Colonic mucosa (tissue), 4 donors: Measurements from ENCODE around the gene TGM2. TPM values are rescaled to one million over a fixed set of nuclear protein-coding genes. Genes with fewer than 3 reads are reported as not detected.

Source experiments
- DNase-seq: peaks from one replicate; pipeline ENCODE4 v3.0.0-alpha.2; 2020
- H3K27ac ChIP-seq: fragments of 200-600 bp; one replicate; pipeline ENCODE4 v1.8.0; 2021
- H3K27me3 ChIP-seq: fragments of 200-600 bp; one replicate; pipeline ENCODE4 v1.8.0; 2021
- H3K36me3 ChIP-seq: fragments of 200-600 bp; one replicate; pipeline ENCODE4 v1.8.0; 2021
- H3K4me1 ChIP-seq: fragments of 200-600 bp; one replicate; pipeline ENCODE4 v1.8.0; 2021; ENCODE audit warnings: mild to moderate bottlenecking
- H3K4me3 ChIP-seq: fragments of 200-600 bp; one replicate; pipeline ENCODE4 v1.8.0; 2021
- H3K9ac ChIP-seq, 2 donors: one replicate each; pipeline ENCODE4 v1.7.0; 2013; ENCODE audit warnings: control low read depth in 2 of 2, low read depth in 2 of 2, low read length in 2 of 2
- H3K9me3 ChIP-seq: fragments of 200-600 bp; one replicate; pipeline ENCODE4 v1.8.0; 2021
- intact Hi-C: fragments of 100-400 bp; cut with DNase I; formaldehyde crosslinking; loops from one replicate; pipeline ENCODE4 v1.14.1; 2022
- total RNA-seq, 2 donors: library from RNA; stranded (reverse); fragmentation: NEBNext Ultra II Directional in 1 of 2; extraction: Animal tissue kit (Norgen Biotek cat#: 25700) in 1 of 2; gene quantifications; one replicate each; pipeline ENCODE4 v1.2.1, GENCODE V29; 2021
- TF ChIP-seq, protein P1 (sequence below): fragments of 200-600 bp; IDR thresholded peaks from one replicate; pipeline ENCODE4 v1.8.0; 2022; ENCODE audit warnings: antibody characterized with exemption, mild to moderate bottlenecking
- donor health status: healthy.
- donor health status: DM: no; HTN: no; CAD: no.
- donor health status: DM: no; HTN: no; CAD: no.

TGM2 gene
- total RNA-seq, 2 donors from 2014 or later, result 14.5 to 32.8 TPM

DNA sequence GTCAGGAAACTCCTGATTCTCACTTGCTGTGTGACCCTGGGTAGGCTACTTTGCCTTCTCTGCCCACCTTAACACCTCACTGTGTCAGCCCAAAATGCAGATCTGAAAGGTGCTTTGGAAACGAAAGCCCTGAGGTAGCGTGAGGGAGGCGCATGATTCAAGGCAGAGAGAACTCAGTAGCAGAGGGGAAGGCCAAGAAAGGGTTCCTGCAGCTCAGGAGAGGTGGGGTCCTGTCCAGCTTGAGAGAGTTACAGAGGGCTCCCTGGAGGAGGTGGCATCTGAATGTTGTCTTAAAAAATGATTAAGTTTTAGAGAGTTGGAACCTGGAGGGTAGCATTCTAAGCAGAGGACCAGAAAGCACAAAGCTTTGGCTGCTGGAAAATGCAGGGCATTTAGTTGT, 13.6 kb downstream of the TGM2 start:
- Histone ChIP-seq H3K36me3 (no peaks in the 10 kb centered on the region), H3K9me3 (no peaks in the 10 kb centered on the region), H3K4me3 (no peak overlapping the region), H3K9ac (peak overlapping the region in 1 of 2 donors; percentile 30), H3K27me3 (no peaks in the 10 kb centered on the region), H3K4me1 (peaks cover 12% of the 10 kb centered on the region), H3K27ac (no peak overlapping the region)
- DNase-seq, result no peak
- intact Hi-C loops, result no loop called here
- TF ChIP-seq, protein P1, sequence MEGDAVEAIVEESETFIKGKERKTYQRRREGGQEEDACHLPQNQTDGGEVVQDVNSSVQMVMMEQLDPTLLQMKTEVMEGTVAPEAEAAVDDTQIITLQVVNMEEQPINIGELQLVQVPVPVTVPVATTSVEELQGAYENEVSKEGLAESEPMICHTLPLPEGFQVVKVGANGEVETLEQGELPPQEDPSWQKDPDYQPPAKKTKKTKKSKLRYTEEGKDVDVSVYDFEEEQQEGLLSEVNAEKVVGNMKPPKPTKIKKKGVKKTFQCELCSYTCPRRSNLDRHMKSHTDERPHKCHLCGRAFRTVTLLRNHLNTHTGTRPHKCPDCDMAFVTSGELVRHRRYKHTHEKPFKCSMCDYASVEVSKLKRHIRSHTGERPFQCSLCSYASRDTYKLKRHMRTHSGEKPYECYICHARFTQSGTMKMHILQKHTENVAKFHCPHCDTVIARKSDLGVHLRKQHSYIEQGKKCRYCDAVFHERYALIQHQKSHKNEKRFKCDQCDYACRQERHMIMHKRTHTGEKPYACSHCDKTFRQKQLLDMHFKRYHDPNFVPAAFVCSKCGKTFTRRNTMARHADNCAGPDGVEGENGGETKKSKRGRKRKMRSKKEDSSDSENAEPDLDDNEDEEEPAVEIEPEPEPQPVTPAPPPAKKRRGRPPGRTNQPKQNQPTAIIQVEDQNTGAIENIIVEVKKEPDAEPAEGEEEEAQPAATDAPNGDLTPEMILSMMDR, result no peak

DNA sequence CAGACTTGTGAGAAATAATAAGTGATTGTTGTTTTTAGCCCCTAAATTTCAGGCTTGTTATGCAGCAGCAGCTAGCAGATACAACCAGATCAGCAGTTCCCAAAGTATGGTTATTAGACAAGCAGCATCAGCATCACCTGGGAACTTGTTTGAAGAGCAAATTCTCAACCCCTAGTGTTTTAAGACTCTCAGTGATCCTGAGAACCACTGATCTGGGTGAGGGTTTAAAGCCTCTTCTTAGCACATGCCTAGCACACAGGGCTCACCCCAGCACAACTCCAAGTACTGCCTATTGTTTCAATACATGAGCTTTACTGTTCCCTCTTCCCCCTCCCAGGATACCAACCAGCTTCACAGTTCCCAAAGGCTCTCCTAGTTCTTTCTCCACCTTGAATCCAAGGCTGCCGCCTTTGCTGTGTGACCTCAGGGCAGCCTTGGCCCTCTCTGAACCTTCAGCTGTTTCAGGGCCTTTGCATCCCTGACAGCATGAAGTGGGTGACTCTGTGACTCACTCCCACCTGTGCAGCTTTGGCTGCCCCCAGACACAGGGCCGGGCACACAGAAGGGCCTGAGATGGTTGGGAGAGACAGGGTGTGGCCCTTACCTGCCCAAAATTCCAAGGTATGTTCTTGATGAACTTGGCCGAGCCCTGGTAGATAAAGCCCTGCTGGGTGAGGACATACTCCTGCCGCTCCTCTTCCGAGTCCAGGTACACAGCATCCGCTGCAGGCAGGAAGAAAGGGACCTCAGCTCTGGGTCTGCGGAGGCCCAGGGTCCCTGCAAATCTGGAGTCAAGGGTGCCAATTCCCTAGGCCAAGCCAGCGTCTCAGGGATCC, 14.5 kb downstream of the TGM2 start:
- Histone ChIP-seq H3K27ac (no peak overlapping the region), H3K4me3 (no peak overlapping the region), H3K36me3 (no peaks in the 10 kb centered on the region), H3K9me3 (no peaks in the 10 kb centered on the region), H3K27me3 (no peaks in the 10 kb centered on the region), H3K9ac (no peak overlapping the region), H3K4me1 (peaks cover 12% of the 10 kb centered on the region)
- TF ChIP-seq, protein P1, result no peak
- intact Hi-C loops, result no loop called here
- no peak for DNase-seq

DNA sequence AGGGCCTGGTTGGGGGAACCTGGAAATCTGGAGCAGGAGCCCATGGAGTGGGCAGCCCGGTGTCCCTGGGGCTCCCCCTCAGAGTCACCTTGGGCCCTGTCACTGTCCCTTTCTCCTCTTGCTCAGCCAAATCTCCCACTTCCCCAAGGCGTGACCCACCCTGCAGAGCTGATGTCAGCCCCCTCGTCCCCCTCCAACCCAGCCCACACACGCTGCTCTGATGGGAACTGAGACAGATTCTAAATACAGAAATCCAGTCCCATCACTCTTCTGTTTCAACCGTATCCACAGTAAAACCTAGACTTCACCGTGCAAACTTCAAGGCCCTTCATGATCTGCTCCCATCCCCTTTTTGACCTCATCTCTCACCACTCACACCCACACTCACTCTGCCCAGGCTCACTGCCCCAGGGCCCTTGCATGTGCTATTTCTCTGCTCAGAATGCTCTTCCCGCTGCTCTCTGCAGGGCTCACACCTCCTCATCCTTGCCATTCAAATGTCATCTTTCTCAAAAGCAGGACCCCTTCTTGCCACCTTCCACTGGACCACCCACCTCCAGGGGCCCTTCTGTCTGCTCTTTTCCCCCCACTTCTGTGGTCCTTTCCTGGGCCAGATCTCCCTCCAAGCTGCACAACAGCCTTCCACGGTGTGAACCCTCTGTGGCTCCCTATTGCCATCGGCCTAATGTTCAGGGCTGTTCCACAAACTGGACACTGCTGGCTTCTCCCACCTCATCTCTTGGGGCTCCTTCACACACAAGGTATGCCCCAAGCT, 16.6 kb downstream of the TGM2 start:
- no peak for DNase-seq
- Histone ChIP-seq H3K27me3 (no peaks in the 10 kb centered on the region), H3K36me3 (no peaks in the 10 kb centered on the region), H3K4me1 (peaks cover 21% of the 10 kb centered on the region), H3K4me3 (no peak overlapping the region), H3K9ac (no peak overlapping the region), H3K27ac (no peak overlapping the region), H3K9me3 (no peaks in the 10 kb centered on the region)
- TF ChIP-seq, protein P1, result no peak
- intact Hi-C loops, result no loop called here

DNA sequence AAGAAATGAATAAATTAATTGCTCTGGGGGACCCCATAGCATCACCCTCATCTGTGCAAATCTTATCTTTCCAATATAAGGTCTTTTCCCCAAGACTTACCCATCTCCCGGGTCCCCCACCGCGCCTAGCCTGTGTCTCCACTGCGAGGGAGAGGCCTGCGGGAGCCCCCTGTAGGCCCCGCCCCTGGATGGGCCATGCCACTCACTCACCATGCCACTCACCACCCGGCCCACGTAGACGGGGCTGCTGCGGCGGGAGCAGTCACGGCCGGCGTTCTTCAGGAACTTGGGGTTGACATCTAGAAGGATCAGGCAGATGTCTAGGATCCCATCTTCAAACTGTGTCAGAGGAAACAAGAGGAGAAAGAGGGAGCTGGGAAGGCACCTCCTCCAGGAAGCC, 17.3 kb downstream of the TGM2 start:
- Histone ChIP-seq H3K9ac (no peak overlapping the region), H3K27me3 (no peaks in the 10 kb centered on the region), H3K4me3 (no peak overlapping the region), H3K27ac (no peak overlapping the region), H3K36me3 (no peaks in the 10 kb centered on the region), H3K4me1 (peaks cover 21% of the 10 kb centered on the region), H3K9me3 (no peaks in the 10 kb centered on the region)
- intact Hi-C loops, result no loop called here
- TF ChIP-seq, protein P1, result no peak
- no peak for DNase-seq

DNA sequence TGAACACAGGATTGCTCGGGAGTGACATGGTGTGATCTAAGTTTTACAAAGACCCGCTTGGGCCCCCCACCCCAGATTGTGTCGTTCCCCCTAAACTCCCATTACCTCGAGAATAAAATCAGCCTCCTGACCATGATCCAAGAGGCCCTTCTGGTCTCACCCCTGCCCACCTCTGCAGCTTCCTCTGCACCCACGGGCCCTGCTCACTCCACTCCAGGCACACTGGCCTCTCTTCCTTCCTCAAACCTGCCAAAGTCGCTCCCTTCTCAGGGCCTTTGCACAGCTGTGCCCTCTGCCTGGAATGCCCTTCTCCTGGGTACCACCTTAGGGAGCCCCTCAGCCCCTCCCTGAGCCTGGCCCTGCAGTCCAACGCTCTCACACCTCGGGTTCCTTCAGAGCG, 17.9 kb downstream of the TGM2 start:
- TF ChIP-seq, protein P1, result no peak
- no peaks in the 10 kb centered on the region for H3K9me3 ChIP-seq
- DNase-seq, result no peak
- peaks cover 19% of the 10 kb centered on the region for H3K4me1 ChIP-seq
- H3K27ac ChIP-seq, result no peak overlapping the region
- no peak overlapping the region for H3K4me3 ChIP-seq
- H3K27me3 ChIP-seq, result no peaks in the 10 kb centered on the region
- H3K9ac ChIP-seq, result no peak overlapping the region
- intact Hi-C loops, result no loop called here
- no peaks in the 10 kb centered on the region for H3K36me3 ChIP-seq
